Stimulated activated CD4-positive, alpha-beta T cell treated with anti-CD3 and anti-CD28 coated beads, Interleukin-12 subunit alpha, Interleukin-12 subunit beta, amount 100 ng/mL, for 48 hours (primary cell): ENCODE measurements around the gene LTA4H.
"Not testable (repeated sequence)": the region's sequence is repeated elsewhere in the genome, so short reads cannot be mapped to it uniquely, and the experiment has no call there.

ENCODE experiments used
- DNase-seq, 3 donors: peaks; one replicate each; pipeline ENCODE4 v3.0.0-alpha.2; 2020; ENCODE audit warnings: low read depth in 2 of 3, low spot score in 1 of 3

LTA4H gene

GRCh38 chr12:95993907-95994306, 41.5 kb downstream of the LTA4H start:
- DNase-seq, result no peak

GRCh38 chr12:95990136-95990535, 45.3 kb downstream of the LTA4H start:
- DNase-seq, result no peak

GRCh38 chr12:95989504-95990123, 45.8 kb downstream of the LTA4H start:
- no peak for DNase-seq

- DNase-seq, result no peak
Observed at GRCh38 chr12:95988506-95989275, 46.7 kb downstream of the LTA4H start.

- DNase-seq, result no peak
Observed at GRCh38 chr12:95986635-95987570, 48.5 kb downstream of the LTA4H start.

GRCh38 chr12:95984682-95985081, 50.7 kb downstream of the LTA4H start:
- no peak for DNase-seq

- no peak for DNase-seq
Observed at GRCh38 chr12:95982602-95983001, 52.8 kb downstream of the LTA4H start.

- DNase-seq, result no peak
Observed at GRCh38 chr12:95980437-95980836, 55.0 kb downstream of the LTA4H start.

- no peak for DNase-seq
Observed at GRCh38 chr12:95978774-95979173, 56.6 kb downstream of the LTA4H start.

- no peak for DNase-seq
Observed at GRCh38 chr12:95978351-95978750, 57.0 kb downstream of the LTA4H start.

- DNase-seq, result no peak
Observed at GRCh38 chr12:95977764-95978305, 57.6 kb downstream of the LTA4H start.

- DNase-seq, result no peak
Observed at GRCh38 chr12:95976416-95976832, 59.0 kb downstream of the LTA4H start.

GRCh38 chr12:95975491-95975890, 59.9 kb downstream of the LTA4H start:
- no peak for DNase-seq

- no peak for DNase-seq
Observed at GRCh38 chr12:95974358-95974757, 61.0 kb downstream of the LTA4H start.

GRCh38 chr12:95972832-95973456, 62.4 kb downstream of the LTA4H start:
- no peak for DNase-seq

GRCh38 chr12:95970905-95971304, 64.5 kb downstream of the LTA4H start:
- DNase-seq, result no peak

GRCh38 chr12:95969116-95969515, 66.3 kb downstream of the LTA4H start:
- not testable (repeated sequence) for DNase-seq

GRCh38 chr12:95967301-95967700, 68.1 kb downstream of the LTA4H start:
- DNase-seq, result no peak

- DNase-seq, result no peak
Observed at GRCh38 chr12:95966287-95966870, 69.0 kb downstream of the LTA4H start.

- no peak for DNase-seq
Observed at GRCh38 chr12:95963096-95963495, 72.3 kb downstream of the LTA4H start.

GRCh38 chr12:95962222-95962621, 73.2 kb downstream of the LTA4H start:
- DNase-seq, result no peak
